Stimulated activated CD8-positive, alpha-beta memory T cell treated with anti-CD3 and anti-CD28 coated beads, Interleukin-4, amount 100 ng/mL, for 48 hours (primary cell): ENCODE data around the gene UBE2L5.
A peak's percentile ranks its signal among the peaks of the same experiment; 100 is the strongest.

Experiments used
- DNase-seq: peaks from one replicate; pipeline ENCODE4 v3.0.0-alpha.2; 2020

UBE2L5 gene

DNA sequence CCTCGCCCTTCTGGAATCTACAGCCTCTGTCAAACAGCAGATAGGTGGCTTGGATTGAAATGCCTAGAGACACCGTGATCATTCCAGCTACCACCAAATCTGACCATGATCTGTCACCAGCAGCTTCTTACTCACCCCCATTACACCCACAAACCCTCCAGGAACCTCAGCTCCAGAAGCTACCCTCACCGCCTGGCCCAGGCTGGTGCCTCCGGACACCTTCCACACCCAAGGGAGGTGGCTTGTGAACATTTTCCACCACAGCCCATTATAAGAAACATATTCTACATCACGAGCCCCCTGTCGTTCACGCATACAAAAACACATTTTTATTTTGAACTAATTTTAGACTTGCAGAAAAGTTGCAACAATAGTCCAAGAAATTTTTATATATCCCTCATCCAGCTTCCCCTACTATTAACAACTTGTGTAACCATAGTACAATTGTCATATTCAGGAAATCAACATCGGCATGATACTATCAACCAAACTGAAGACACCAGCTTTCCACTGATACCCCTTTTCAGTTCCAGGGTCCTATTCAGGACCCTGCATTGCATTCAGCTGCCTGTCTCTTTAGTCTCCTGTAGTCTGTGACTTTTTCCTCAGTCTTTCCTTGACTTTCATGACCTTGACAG, 15.4 kb upstream of the UBE2L5 start:
- DNase-seq: no peak

DNA sequence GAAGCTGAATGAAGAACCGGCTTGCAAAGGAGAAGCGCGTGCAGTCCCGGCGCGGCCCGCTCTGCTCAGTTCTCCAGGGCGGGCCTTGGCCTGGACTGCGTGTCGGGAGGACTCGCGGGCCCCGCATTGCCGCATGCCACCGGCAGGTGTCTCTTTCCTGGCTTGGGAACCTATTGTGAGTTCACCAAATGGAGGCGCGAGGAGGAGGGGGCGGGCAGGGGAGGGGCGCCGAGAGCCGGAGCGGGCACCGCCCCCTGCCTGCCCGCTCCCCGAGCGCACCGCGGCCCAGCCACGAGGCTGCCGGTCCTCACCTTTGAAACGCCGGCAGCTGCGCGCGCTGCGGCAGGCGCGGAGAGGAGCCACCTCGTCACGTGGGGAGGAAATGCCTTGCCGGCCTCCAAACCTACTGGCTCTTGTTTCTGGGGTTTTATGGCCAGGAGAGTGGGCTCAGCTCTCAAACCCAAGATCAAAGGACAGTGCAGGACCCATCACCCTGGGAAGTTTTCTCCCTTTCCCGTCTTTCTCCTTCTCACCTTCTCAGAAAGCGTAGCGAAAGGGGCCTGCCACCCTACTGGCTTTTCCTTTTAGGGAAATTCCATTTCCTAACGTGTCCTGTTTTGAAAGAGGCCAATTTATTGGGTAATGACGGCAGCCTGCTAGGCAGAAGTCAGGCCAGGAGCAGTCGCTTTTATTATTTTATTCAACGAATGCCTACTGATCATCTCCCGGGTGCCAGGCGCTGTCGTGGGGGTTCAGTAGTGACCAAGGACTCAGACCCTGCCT, 13.8 kb upstream of the UBE2L5 start:
- peak; percentile 94 for DNase-seq

DNA sequence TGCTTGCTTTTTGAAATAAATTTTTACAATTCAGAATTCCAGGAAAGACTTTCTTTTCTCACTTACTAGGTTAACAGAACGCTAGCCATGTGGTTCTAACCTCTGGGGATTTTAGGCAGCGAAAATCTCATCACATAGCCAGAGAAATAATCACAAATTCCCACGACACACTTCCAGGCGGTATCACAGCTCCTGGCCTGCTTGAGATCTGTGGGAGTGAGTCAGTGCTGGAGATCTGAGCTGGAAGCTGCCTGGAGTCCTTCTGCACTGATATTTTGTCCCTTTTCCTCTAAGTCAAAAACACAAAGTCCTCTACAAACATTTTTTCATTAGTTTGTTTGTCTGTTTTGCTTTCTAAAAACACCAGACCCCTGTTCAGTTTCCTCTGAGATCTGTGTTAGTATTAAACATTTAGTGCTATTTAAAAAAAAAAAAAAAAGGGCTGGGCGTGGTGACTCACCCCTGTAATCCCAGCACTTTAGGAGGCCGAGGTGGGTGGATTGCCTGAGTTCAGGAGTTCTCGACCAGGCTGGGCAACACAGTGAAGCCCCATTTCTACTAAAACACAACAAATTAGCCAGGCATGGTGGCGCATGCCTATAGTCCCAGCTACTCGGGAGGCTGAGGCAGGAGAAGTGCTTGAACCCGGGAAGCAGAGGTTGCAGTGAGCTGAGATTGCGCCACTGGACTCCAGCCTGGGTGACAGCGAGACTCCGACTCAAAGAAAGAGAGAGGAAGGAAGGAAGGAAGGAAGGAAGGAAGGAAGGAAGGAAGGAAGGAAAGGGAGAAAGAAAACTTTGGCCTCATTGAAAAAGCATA, 12.2 kb upstream of the UBE2L5 start:
- no peak for DNase-seq

DNA sequence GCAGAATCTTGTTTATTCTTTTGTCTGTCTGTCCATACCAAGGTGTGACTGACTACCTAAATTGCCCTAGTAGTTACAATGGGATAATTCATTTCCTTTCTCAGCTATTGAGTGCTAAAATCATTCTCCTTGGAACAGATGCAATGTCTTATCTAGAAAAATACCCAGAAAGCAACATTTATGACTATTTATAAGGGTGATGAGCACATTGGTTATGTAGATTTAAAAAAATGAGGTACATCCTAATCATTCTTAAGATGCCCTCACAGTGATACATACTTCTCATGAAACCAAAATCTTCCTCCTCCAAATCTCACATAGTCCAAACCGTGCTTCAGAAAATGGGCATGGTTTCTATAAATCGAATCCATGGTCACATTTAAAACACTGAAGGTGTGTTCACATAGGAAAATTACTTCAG, 11.6 kb upstream of the UBE2L5 start:
- DNase-seq: no peak

DNA sequence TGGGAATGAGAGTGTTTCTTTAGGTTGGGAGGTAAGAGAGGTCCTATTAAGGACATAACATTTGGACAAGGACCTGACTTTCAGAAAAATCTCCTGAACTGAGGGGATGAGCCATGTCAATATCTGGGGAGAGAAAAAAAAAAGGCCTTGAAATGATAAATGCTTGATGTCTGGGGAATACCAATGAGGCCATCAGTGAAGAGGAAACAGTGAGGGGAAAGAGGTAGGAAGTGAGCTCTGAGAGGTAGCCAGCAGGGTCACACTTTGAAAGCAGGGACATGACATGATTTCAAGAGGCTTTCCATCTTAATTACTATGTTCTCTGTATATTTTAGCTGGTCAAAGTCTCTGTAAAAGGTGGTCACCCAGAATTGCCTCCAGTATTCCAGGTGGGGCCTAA, 9.9 kb upstream of the UBE2L5 start:
- DNase-seq: no peak

DNA sequence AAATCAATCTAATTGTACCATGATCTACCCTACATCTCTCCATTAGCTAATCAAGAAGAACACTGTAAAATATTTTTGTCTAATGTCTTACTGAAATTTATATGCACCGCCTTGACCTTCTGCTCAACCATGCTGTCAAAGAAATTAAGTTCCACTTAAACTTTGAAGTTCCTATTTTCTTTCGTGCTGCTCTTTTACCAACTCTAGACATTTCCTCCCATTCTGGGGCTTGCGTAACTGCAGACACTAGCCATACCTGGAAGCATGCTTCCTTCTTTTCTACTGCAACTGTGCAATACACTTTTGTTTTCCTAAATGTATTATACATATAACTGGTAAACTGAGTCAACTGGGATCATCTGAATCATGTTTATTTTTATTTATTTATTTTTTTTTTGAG, 8.5 kb upstream of the UBE2L5 start:
- no peak for DNase-seq

DNA sequence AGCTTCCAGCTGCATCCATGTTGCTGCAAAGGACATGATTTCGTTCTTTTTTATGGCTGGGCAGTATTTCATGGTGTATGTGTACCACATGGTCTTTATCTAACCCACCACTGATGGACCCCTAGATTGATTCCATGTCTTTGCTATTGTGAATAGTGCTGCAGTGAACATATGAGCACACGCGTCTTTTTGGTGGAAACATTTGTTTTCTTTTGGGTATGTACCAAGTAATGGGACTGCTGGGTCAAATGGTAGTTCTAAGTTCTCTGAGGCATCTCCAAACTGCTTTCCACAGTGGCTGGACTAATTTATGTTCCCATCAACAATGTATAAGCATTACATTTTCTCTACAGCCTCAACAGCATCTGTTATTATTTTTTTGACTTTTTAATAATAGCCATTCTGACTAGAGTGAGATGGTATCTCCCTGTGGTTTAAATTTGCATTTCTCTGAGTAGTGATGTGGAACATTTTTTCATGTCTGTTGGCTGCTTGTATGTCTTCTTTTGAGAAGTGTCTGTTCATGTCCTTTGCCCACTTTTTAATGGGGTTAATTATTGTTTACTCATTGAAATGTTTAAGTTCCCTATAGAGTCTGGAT, 6.8 kb upstream of the UBE2L5 start:
- no peak for DNase-seq

DNA sequence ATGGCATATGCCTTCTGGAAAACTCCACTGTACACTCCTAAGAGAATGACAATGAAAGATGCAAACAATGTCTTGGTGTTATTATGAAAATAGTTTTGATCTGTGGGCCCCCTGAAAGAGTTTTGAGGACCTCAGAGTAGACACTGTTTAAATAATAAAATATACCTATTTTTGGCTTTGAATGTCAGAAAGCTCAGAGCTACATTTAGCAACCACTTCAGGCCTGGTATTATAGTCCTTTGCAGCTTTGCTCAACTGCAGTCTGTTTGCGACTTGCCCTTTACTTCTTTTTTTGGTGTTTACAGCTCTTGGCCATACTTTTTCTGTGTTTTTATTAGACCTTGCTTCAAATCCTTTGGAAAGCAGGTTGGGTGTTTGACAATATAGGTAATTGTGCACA, 5.8 kb upstream of the UBE2L5 start:
- DNase-seq: no peak

DNA sequence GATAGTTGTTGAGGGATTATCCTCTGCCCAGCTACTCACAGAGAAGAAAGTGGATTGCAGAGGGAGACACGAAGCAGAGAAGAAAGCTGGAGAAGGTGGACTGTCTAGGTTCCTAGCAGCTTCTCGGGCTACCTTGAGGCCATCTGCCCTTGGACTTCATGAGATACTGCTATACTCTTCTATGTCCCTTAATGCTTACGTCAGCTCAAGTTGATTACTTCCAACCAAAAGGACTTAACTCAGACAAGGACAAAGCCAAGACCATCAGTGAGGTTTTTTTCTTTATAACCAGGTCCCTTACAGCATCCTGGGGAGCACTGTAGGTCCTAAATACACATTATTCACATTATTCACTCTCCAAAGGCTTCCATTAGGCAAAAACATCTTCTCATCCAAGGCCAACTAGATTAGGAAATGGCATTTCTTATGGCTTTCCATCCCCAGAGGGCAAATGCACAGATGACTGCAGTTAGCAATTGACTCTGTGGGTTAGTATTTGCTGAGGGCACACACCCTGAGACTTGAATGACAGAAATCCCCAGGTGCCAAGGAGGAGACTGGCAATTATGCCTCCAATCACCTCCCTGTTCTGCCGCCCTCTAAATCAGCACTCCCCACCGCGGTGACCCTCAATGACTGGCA, 4.1 kb upstream of the UBE2L5 start:
- no peak for DNase-seq

DNA sequence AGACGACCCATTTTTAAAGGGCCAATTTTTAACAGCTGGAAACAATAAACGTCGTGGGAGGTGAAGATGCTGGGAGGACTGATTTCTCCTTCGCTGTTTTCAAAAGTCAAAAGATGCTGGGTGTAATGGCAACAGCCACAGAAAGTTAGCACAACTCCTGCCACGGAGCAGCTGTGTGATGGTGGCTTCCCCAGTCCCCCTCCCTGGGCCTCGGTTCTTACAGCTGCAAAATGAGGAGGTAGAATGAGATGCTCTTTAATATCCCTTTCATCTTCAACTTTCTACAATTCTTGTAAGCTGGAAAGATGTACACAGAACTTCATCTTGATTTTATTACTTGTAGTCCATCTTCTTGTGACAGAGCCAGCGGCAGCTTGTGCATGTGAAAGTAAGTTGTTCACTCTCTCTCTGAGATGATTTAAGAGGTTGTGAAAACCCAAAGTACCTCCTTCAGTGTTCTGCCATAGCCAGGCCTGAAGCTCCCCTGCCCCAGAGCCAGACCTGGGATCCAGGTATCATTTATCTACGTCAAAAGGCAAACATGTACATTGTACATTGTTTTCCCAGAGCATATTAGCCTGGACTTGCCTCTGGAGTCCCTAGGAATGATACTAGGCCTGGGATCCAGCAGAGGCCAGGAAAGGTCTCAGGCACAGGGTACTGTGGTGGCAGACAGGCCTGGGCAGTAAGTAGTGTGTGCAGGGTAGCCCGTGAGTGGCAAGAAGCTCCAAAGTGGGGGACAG, 3.4 kb upstream of the UBE2L5 start:
- DNase-seq: no peak

DNA sequence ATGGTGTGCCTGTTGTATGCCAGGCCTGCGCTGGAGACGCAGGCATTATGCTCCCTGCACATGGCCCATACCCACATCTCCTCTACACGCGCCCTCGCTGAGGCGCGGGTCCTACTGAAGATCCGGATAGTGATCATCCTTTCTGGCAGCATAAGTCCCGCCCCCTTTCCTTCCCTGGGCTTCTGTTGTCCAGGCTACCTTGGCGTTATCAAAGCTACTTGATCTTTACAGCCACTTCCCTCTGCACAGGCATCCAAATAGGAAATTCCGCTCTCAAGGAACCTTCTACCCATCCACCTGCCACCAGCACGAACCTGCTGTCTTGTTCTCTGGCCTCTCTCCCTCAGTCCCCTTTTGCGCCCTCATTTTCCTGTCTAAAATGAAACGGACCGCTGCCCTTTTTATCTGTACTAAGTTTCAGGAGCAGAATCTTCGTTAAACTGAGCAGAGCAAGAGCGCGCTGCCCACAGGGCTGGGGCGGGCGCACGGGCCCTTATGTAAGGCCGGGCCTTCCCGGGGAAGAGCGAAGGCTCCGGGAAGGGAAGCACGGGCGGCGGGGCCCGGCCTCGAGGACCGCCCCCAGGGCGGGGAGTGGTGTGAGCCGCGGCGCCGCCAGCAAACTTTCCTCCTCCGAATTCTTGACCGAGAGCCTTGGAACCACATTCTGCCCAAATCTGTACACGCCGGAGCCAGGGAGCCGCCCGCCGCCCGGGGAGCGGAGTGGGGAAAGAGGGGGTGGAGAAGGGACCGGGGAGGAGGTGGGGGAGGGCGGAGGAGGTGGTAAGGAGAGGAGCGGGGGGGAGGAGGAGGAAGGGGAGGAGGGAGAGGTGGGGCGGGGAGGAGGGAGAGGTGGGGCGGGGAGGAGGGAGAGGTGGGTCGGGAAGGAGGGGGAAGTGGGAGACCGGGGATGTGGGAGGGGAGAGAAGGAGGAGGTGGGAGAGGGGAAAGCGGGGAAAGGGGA, 920 bp upstream of the UBE2L5 start:
- DNase-seq: peak; percentile 50

DNA sequence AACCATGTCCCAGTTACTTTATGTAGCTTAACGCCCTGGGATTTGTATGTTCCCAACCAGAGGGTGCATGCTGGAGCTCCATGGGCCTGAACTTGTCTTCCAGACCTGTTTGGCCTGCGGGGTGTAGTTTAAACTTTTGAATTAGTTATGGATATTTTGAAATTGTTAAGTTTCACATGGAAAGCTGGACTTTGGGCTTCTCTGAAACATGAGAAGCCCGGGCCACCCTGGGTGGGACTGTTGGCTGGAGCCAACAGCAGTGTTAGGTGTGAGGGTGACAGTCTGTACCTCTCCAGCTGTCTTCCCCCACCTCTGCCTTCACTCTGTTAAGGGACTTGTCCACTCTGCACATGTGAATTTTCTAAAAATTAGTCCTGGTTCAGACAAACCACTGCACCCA, 1.6 kb downstream of the UBE2L5 start:
- no peak for DNase-seq

DNA sequence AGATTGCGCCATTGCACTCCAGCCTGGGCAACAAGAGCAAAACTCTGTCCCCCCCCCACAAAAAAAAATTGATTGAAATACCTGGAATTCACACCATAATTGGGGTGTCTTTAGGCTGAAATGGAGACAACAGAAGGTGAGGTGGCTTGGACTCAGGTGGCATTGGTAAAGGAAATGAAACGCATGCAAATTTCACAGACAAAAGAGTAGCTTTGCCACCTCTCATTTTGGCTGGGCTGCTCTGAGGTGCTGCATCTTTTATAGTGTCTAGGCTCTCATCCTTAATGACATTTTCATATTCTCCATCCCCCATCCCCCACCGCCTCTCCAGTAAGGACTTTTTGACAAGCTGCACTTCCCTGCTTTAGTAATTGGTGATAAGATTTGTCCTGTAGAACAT, 6.9 kb downstream of the UBE2L5 start:
- no peak for DNase-seq

DNA sequence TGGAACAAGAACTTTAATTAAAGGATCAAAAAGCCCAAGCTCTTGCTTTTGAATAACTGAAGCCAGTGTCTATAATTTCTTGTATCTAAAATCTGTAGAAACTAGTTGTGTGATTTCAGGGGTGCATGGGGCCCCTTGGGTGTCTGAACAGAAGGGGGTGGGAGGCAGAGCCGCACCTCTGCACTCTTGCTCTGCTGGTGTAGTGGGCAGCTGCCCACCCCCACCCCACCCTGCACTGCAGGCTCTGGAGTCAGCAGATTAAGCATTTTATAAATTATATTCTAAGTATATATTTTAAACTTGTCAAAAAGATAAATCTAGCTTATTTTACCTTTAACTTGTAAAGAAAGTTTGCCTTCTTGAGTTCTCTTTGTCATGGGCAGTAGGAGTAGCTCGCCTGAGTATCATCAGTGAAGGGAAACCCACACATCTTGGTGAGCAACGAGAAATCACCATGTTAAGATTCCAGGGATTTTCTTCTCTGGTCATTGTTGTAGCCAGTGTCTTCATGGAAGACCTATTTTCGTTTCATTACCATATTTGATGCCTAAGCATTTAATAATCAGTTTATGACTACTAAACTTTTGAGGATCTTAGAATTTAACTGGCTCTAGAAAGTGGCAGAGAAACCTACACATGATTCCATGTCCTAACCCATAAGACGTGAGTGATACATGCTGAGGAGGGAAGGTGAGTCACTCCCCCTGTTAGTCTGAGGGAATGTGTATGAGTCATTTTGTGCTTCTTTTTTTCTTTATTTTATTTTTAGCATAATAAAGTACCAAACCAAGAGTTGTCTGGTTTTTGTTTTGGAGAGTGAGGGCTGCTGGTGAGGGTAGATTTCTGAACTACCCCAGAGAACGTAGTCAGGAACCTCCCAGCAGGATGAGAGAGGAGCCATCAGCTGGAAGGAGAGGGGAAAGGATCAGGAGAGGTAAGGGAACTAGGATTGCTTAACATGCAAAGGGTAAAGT, 7.7 kb downstream of the UBE2L5 start:
- no peak for DNase-seq

DNA sequence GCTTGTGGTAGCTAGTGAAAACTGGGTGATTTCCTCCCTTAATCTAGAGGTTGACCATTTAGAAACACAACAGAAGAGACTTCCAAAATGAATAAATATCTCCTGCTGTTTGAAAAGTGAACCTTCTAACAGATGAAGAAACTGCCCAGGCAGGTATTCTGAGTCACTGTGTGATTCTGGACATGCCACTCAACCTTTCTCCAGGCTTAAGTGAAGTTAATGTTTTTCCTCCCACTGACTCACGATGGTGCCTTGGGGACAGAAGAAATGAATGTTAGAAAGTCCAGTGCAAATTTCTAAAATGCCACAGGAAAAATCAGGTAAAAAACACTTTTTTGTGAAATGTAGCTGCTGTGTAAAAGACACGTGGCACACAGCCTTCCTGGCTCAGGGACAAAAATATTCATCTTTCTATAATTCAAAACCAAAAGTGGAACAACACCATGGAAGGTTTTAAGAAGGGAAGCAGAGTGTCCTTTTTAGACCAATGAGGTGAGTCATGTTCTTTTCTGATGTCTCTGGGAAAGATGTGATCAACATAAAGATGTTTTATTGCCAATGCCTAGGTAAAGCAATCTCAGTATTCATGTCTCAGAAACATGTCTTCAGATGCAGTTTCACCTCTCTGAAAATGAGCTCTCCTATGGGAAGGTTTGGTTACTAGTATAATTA, 9.1 kb downstream of the UBE2L5 start:
- DNase-seq: no peak

DNA sequence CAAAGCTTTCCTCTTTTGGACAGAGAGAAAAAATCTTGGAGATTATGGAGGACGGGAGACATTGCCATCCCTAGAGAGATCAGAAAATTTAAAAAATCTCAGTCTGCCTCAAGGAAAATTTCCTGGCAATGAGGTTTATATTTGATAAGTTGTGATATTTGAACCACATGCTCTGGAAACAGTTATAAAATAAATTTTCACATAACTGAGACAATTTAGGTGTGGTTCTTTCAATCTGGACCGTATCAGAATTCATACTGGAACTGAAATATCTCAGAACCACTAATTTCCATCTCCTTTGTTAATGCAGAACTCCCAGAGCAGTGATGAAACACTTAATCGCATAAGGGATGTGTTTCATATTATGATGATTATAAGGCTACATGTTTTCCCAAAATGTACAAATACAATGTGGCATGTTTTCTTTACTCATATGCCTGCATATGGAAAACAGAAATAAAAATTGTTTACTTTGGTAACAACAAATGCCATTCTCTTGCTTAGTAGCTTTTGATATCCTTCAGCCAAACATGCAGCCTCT, 13.7 kb downstream of the UBE2L5 start:
- DNase-seq: no peak

DNA sequence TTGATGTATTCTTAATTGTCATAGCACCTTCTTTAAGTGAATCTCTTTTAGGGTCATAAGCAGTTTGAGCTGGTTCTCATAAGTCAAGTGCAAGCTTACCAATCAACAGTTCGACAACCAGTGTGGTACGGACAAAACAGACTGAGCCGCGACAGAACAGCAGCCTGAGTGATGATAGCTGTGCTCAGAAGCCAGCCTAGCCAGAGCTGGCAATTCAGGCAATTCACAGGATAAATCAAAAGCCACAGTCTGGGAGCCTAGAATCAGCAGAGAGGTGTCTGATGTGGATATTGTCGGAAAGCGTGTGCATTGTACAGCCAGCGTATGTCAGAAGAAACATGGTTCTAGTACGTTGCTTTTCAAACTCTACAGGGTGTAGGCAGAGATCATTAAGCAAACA, 14.9 kb downstream of the UBE2L5 start:
- DNase-seq: no peak

DNA sequence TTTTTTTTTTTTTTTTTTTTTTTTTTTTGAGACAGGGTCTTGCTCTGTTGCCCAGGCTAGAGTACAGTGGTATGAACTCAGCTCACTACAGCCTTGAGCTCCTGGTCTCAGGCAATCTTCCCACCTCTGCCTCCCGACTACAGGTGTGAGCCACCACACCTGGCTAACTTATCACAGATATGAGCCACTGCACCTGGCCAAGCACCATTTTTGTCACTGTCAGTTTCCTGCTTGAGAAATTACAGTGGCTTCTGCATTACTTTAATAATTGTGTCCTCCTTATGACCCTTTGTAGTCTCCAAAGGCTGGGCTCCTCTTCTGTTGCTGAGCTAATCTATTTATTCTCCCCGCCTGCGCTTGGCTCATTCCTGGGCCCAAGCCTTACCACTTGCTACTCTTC, 16.0 kb downstream of the UBE2L5 start:
- no peak for DNase-seq
